K562 (cell line): ENCODE data around the gene CACNA2D2. TPM values are rescaled to one million over a fixed set of nuclear protein-coding genes. Genes with fewer than 3 reads are reported as not detected.

Experiments
- CBFA2T2 ChIP-seq: fragments of 450-650 bp; conservative IDR thresholded peaks from 2 replicates; pipeline ENCODE4 v1.6.1; 2017; ENCODE audit warnings: mild to moderate bottlenecking
- HCFC1 ChIP-seq: IDR thresholded peaks from 2 replicates; pipeline ENCODE4 v1.6.1; 2012; ENCODE audit warnings: low read depth, low read length, improper control_type of control experiment
- HMGN3 ChIP-seq: IDR thresholded peaks from 2 replicates; pipeline ENCODE4 v1.6.1; 2011; ENCODE audit warnings: borderline replicate concordance, low read depth, mild to moderate bottlenecking, mixed read lengths, low read length; ENCODE audit not compliant: insufficient read length; ENCODE audit errors: extremely low read depth
- LCOR ChIP-seq: sonication (generic); formaldehyde crosslinking; IDR thresholded peaks from 2 replicates; pipeline ENCODE4 v1.8.0; 2022; ENCODE audit warnings: mild to moderate bottlenecking, missing genetic modification reagents
- NFE2 ChIP-seq: IDR thresholded peaks from 2 replicates; pipeline ENCODE4 v1.6.1; 2014; ENCODE audit warnings: antibody characterized with exemption, low read depth
- NFIC ChIP-seq: fragments of 450-650 bp; IDR thresholded peaks from 2 replicates; pipeline ENCODE4 v1.6.1; 2017; ENCODE audit warnings: mild to moderate bottlenecking, inconsistent platforms
- TBP ChIP-seq: optimal IDR thresholded peaks from 2 replicates; pipeline ENCODE3; 2011; ENCODE audit warnings: low read depth, low read length, improper control_type of control experiment
- ZNF589 ChIP-seq: fragments of 200-800 bp; sonication (Bioruptor generic); IDR thresholded peaks from 2 replicates; pipeline ENCODE4 v1.6.1; 2016; ENCODE audit warnings: low read depth, missing genetic modification characterization, missing compliant biosample characterization
- polyA plus RNA-seq, 8 experiments: library from polyadenylated mRNA; depleted of rRNA in 4 of 8; stranded (reverse) in 5 of 8; unstranded in 3 of 8; fragments of >200 nt; fragmentation: Nextera tagmentation in 2 of 8; fragmentation: Illumina TruSeq in 1 of 8; extraction: Ambion mirVana in 2 of 8; extraction: Trizol in 1 of 8; gene quantifications; 2 replicates each; pipeline versions ENCODE4 v1.2.1 to v1.2.3, GENCODE V29; 2011 to 2014; ENCODE audit warnings: inconsistent platforms in 1 of 8, missing spikeins in 1 of 8
- total RNA-seq, 7 experiments: library from RNA; depleted of rRNA in 6 of 7; stranded (reverse); fragments of >200 nt in 6 of 7; fragmentation: Illumina TruSeq in 2 of 7; extraction: Trizol in 2 of 7; gene quantifications; 2 replicates each; pipeline versions ENCODE4 v1.2.1 to v1.2.3, GENCODE V29; 2011 to 2021; ENCODE audit warnings: low replicate concordance in 1 of 7
- TF ChIP-seq, protein P1 (sequence below): fragments of 450-650 bp; formaldehyde crosslinking; IDR thresholded peaks from 2 replicates; pipeline ENCODE4 v1.4.0; 2020; ENCODE audit warnings: mild to moderate bottlenecking, mixed read lengths
- TF ChIP-seq, protein P2 (sequence below): sonication (generic); formaldehyde crosslinking; IDR thresholded peaks from 2 replicates; pipeline ENCODE4 v1.9.0; 2022; ENCODE audit warnings: mild to moderate bottlenecking, missing genetic modification reagents
- TF ChIP-seq, protein P3 (sequence below): sonication (generic); formaldehyde crosslinking; IDR thresholded peaks from 2 replicates; pipeline ENCODE4 v1.5.0; 2020; ENCODE audit warnings: missing genetic modification reagents

Gene CACNA2D2
- total and polyA plus RNA-seq, 9 of the 15 experiments (the other 6 are each of a cell fraction or from before 2014, with no cell fraction given) = 0.11 to 0.58 (median 0.36) TPM; not detected in 2

DNA sequence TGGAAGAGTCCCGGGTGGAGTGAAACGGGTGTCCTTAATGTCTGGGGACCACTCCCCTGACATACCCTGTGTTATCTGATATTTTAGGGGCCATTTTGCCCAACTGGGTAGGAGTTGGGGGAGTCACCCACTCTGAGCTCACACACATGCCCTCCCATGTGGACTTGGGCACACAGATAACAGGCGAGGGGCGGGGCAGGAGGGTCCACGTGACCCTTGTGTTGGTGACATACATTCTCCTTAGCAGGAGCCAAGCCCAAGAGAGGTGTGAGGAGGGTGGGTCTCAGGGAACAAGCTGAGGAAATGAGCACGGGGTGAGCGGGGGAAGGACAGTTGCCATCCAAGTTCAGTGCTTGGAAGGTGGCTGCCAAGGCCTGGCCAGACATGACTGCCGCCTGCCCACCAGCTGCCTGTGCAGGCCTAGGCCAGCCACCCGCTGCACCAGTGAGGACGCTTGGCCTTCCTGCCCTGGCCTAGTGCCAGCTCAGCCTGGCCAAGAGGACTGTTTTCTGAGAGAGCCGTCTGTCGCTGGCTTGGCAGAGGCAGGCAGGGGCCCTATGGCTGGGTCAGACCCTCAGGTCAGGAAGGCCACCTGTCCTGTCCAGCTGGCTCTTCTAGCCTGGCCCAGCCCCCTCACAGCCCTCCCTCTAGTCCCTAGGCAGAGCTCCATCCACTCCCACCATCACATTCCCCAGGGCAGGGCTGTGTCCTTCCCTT is 112.8 kb downstream of the CACNA2D2 start (continued):
- TF ChIP-seq, protein P1, sequence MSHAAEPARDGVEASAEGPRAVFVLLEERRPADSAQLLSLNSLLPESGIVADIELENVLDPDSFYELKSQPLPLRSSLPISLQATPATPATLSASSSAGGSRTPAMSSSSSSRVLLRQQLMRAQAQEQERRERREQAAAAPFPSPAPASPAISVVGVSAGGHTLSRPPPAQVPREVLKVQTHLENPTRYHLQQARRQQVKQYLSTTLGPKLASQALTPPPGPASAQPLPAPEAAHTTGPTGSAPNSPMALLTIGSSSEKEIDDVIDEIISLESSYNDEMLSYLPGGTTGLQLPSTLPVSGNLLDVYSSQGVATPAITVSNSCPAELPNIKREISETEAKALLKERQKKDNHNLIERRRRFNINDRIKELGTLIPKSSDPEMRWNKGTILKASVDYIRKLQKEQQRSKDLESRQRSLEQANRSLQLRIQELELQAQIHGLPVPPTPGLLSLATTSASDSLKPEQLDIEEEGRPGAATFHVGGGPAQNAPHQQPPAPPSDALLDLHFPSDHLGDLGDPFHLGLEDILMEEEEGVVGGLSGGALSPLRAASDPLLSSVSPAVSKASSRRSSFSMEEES (CRISPR knock-in tag) = no peak
- TF ChIP-seq LCOR (no peak), NFE2 (no peak), ZNF589 (CRISPR knock-in tag) (no peak), TBP (no peak), CBFA2T2 (0 out of 2 replicates have a peak, but pooled peaks have one; percentile 5), HMGN3 (no peak), HCFC1 (no peak), NFIC (peak; percentile 84)
- TF ChIP-seq, protein P2, sequence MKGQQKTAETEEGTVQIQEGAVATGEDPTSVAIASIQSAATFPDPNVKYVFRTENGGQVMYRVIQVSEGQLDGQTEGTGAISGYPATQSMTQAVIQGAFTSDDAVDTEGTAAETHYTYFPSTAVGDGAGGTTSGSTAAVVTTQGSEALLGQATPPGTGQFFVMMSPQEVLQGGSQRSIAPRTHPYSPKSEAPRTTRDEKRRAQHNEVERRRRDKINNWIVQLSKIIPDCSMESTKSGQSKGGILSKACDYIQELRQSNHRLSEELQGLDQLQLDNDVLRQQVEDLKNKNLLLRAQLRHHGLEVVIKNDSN (CRISPR knock-in tag) = peak; percentile 75
- TF ChIP-seq, protein P3, sequence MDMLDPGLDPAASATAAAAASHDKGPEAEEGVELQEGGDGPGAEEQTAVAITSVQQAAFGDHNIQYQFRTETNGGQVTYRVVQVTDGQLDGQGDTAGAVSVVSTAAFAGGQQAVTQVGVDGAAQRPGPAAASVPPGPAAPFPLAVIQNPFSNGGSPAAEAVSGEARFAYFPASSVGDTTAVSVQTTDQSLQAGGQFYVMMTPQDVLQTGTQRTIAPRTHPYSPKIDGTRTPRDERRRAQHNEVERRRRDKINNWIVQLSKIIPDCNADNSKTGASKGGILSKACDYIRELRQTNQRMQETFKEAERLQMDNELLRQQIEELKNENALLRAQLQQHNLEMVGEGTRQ (CRISPR knock-in tag) = peak; percentile 62; the same call in 1 of the 2 replicates
